Coronary artery (tissue), 2 donors: ENCODE measurements around the gene C1QTNF9B.

Source experiments
- DNase-seq: peaks from one replicate; pipeline ENCODE4 v3.0.0-alpha.2; 2017; ENCODE audit warnings: low spot score
- H3K27ac ChIP-seq, 2 donors: fragments of 200-600 bp; sonication (generic); one replicate each; pipeline ENCODE4 v1.5.1; 2016 to 2019
- H3K4me3 ChIP-seq: fragments of 200-600 bp; sonication (generic); 2 replicates; pipeline ENCODE4 v1.5.1; 2016; ENCODE audit warnings: mild to moderate bottlenecking, moderate library complexity
- CTCF ChIP-seq: fragments of 200-600 bp; sonication (generic); IDR thresholded peaks from one replicate; pipeline ENCODE4 v1.5.1; 2019; ENCODE audit warnings: antibody characterized with exemption

Gene C1QTNF9B

GRCh38 chr13:23847497-23847896 lies 49.8 kb downstream of the C1QTNF9B start:
- H3K27ac ChIP-seq = no peak overlapping the region
- no peak for DNase-seq
- H3K4me3 ChIP-seq = no peak overlapping the region
- no peak for TF ChIP-seq CTCF

GRCh38 chr13:23845105-23845725 lies 52.1 kb downstream of the C1QTNF9B start:
- DNase-seq = no peak
- Histone ChIP-seq H3K4me3 (no peak overlapping the region), H3K27ac (no peak overlapping the region)
- TF ChIP-seq CTCF = no peak

GRCh38 chr13:23844132-23844531 lies 53.2 kb downstream of the C1QTNF9B start:
- TF ChIP-seq CTCF = no peak
- no peak overlapping the region for H3K4me3 ChIP-seq
- H3K27ac ChIP-seq = no peak overlapping the region
- no peak for DNase-seq

GRCh38 chr13:23843436-23843835 lies 53.9 kb downstream of the C1QTNF9B start:
- no peak overlapping the region for H3K27ac ChIP-seq
- no peak for TF ChIP-seq CTCF
- H3K4me3 ChIP-seq = no peak overlapping the region
- no peak for DNase-seq

GRCh38 chr13:23842406-23842805 lies 54.9 kb downstream of the C1QTNF9B start:
- TF ChIP-seq CTCF = no peak
- H3K27ac ChIP-seq = no peak overlapping the region
- H3K4me3 ChIP-seq = no peak overlapping the region
- no peak for DNase-seq
